Stimulated activated CD8-positive, alpha-beta memory T cell treated with anti-CD3 and anti-CD28 coated beads, Interleukin-12 subunit alpha, Interleukin-12 subunit beta, amount 100 ng/mL, for 4 hours (primary cell): ENCODE data around the gene TSPAN3.
A peak's percentile ranks its signal among the peaks of the same experiment; 100 is the strongest.

Experiments
- DNase-seq: peaks from one replicate; pipeline ENCODE4 v3.0.0-alpha.2; 2020; ENCODE audit warnings: low read depth

Gene TSPAN3

GRCh38 chr15:77009646-77010311 is 61.1 kb downstream of the TSPAN3 start:
- DNase-seq = no peak

- no peak for DNase-seq
Observed at GRCh38 chr15:77009176-77009575, 61.7 kb downstream of the TSPAN3 start.

- no peak for DNase-seq
Observed at GRCh38 chr15:77004189-77004588, 66.7 kb downstream of the TSPAN3 start.

- DNase-seq = peak; percentile 61
Observed at GRCh38 chr15:77002954-77003912, 67.7 kb downstream of the TSPAN3 start.

- DNase-seq = no peak
Observed at GRCh38 chr15:77002436-77002835, 68.5 kb downstream of the TSPAN3 start.

- no peak for DNase-seq
Observed at GRCh38 chr15:77001966-77002365, 68.9 kb downstream of the TSPAN3 start.

- DNase-seq = no peak
Observed at GRCh38 chr15:77001351-77001750, 69.6 kb downstream of the TSPAN3 start.

- no peak for DNase-seq
Observed at GRCh38 chr15:76999996-77000395, 70.9 kb downstream of the TSPAN3 start.

GRCh38 chr15:76998663-76999285 is 72.1 kb downstream of the TSPAN3 start:
- no peak for DNase-seq

- no peak for DNase-seq
Observed at GRCh38 chr15:76996526-76997401, 74.1 kb downstream of the TSPAN3 start.

GRCh38 chr15:76996076-76996525 is 74.8 kb downstream of the TSPAN3 start:
- no peak for DNase-seq

- DNase-seq = no peak
Observed at GRCh38 chr15:76994971-76995945, 75.7 kb downstream of the TSPAN3 start, which contains the start of gene PSTPIP1. Gene PSTPIP1, plus strand, starts transcription at chr15:76995126. Its CDS starts 448 bp downstream, at chr15:76995574.

- no peak for DNase-seq
Observed at GRCh38 chr15:76994496-76994895, 76.4 kb downstream of the TSPAN3 start.

GRCh38 chr15:76994001-76994400 is 76.9 kb downstream of the TSPAN3 start:
- DNase-seq = no peak

- DNase-seq = no peak
Observed at GRCh38 chr15:76993114-76993725, 77.7 kb downstream of the TSPAN3 start.

GRCh38 chr15:76991741-76992645 is 78.9 kb downstream of the TSPAN3 start:
- no peak for DNase-seq
